Fibroblast of skin of right quadriceps (primary cell): Measurements from ENCODE around the gene PARN.
"Not testable (repeated sequence)": the region's sequence is repeated elsewhere in the genome, so short reads cannot be mapped to it uniquely, and the experiment has no call there.

ENCODE experiments used
- DNase-seq: peaks from one replicate; pipeline ENCODE4 v3.0.0-alpha.2; 2013

PARN gene

GRCh38 chr16:14572535-14572934, 57.5 kb downstream of the PARN start:
- no peak for DNase-seq

- DNase-seq = no peak
Measured at GRCh38 chr16:14569213-14569612, 60.8 kb downstream of the PARN start.

GRCh38 chr16:14566599-14566998, 63.5 kb downstream of the PARN start:
- DNase-seq = no peak

- DNase-seq = no peak
Measured at GRCh38 chr16:14565688-14566025, 64.4 kb downstream of the PARN start.

GRCh38 chr16:14564861-14565687, 65.0 kb downstream of the PARN start:
- peak; percentile 15 for DNase-seq

- DNase-seq = no peak
Measured at GRCh38 chr16:14564323-14564722, 65.7 kb downstream of the PARN start.

- peak; percentile 15 for DNase-seq
Measured at GRCh38 chr16:14562691-14563491, 67.2 kb downstream of the PARN start.

- no peak for DNase-seq
Measured at GRCh38 chr16:14560523-14560922, 69.5 kb downstream of the PARN start.

GRCh38 chr16:14559809-14560241, 70.2 kb downstream of the PARN start:
- DNase-seq = peak; percentile 16

- DNase-seq = no peak
Measured at GRCh38 chr16:14553447-14553846, 76.6 kb downstream of the PARN start.

GRCh38 chr16:14549789-14550153, 80.3 kb downstream of the PARN start:
- DNase-seq = no peak

GRCh38 chr16:14548933-14549788, 80.9 kb downstream of the PARN start:
- DNase-seq = no peak

- no peak for DNase-seq
Measured at GRCh38 chr16:14545346-14545884, 84.6 kb downstream of the PARN start.

GRCh38 chr16:14544846-14545245, 85.2 kb downstream of the PARN start:
- DNase-seq = not testable (repeated sequence)

GRCh38 chr16:14539631-14540030, 90.4 kb downstream of the PARN start:
- peak; percentile 71 for DNase-seq

- DNase-seq = peak; percentile 10
Measured at GRCh38 chr16:14539156-14539555, 90.9 kb downstream of the PARN start.

- DNase-seq = no peak
Measured at GRCh38 chr16:14538604-14539003, 91.5 kb downstream of the PARN start.

GRCh38 chr16:14531613-14532012, 98.4 kb downstream of the PARN start:
- DNase-seq = no peak

- DNase-seq = no peak
Measured at GRCh38 chr16:14531101-14531500, 99.0 kb downstream of the PARN start.

GRCh38 chr16:14530046-14530445, 100.0 kb downstream of the PARN start:
- DNase-seq = no peak

- peak; percentile 88 for DNase-seq
Measured at GRCh38 chr16:14529010-14529669, 100.9 kb downstream of the PARN start.

GRCh38 chr16:14528306-14528705, 101.8 kb downstream of the PARN start:
- DNase-seq = no peak
